Left hindlimb (tissue), 1 donor: ENCODE measurements around the gene CORO7.

Source experiments
- DNase-seq: peaks from one replicate; pipeline ENCODE4 v3.0.0-alpha.2; 2018

Gene CORO7

GRCh38 chr16:4416200-4417032 is at the start of gene CORO7:
CORO7 (minus strand) TSS chr16:4416596; CDS start chr16:4416518, 78 bp downstream.
- peak; percentile 95 for DNase-seq

GRCh38 chr16:4463522-4464163 is 47.2 kb upstream of the CORO7 start:
- no peak for DNase-seq

GRCh38 chr16:4461250-4462085 is 45.1 kb upstream of the CORO7 start:
- no peak for DNase-seq

- no peak for DNase-seq
These were observed 44.5 kb upstream of the CORO7 start for GRCh38 chr16:4460936-4461249.

GRCh38 chr16:4455951-4456350 is 39.6 kb upstream of the CORO7 start:
- DNase-seq = no peak

GRCh38 chr16:4455081-4455480 is 38.7 kb upstream of the CORO7 start:
- DNase-seq = no peak

GRCh38 chr16:4454623-4455022 is 38.2 kb upstream of the CORO7 start:
- DNase-seq = no peak

- DNase-seq = no peak
These were observed 36.3 kb upstream of the CORO7 start for GRCh38 chr16:4452674-4453073.

- no peak for DNase-seq
These were observed 34.6 kb upstream of the CORO7 start for GRCh38 chr16:4450931-4451519.

GRCh38 chr16:4450430-4450829 is 34.0 kb upstream of the CORO7 start:
- no peak for DNase-seq

- no peak for DNase-seq
These were observed 27.6 kb upstream of the CORO7 start for GRCh38 chr16:4443986-4444385.

- no peak for DNase-seq
These were observed 26.9 kb upstream of the CORO7 start for GRCh38 chr16:4443271-4443670.

GRCh38 chr16:4442371-4442770 is 26.0 kb upstream of the CORO7 start:
- DNase-seq = no peak

GRCh38 chr16:4437366-4437765 is 21.0 kb upstream of the CORO7 start:
- no peak for DNase-seq

GRCh38 chr16:4435337-4436067 is 19.1 kb upstream of the CORO7 start:
- DNase-seq = no peak

- DNase-seq = no peak
These were observed 17.8 kb upstream of the CORO7 start for GRCh38 chr16:4433914-4434787.

GRCh38 chr16:4433228-4433627 is 16.8 kb upstream of the CORO7 start:
- no peak for DNase-seq

GRCh38 chr16:4431023-4431422 is 14.6 kb upstream of the CORO7 start:
- no peak for DNase-seq

GRCh38 chr16:4428500-4428899 is 12.1 kb upstream of the CORO7 start:
- DNase-seq = no peak

GRCh38 chr16:4426722-4427372 is 10.5 kb upstream of the CORO7 start:
- no peak for DNase-seq
